HT-29 (cell line): Measurements from ENCODE around the gene SPATA3. TPM values are rescaled to one million over a fixed set of nuclear protein-coding genes. Genes with fewer than 3 reads are reported as not detected.
A peak's percentile ranks its signal among the peaks of the same experiment; 100 is the strongest.

Experiments used
- DNase-seq: peaks from one replicate; pipeline ENCODE4 v3.0.0-alpha.2; 2015; ENCODE audit warnings: low spot score
- total RNA-seq: library from RNA; depleted of rRNA; stranded (reverse); fragments of >200 nt; shearing (Covaris generic); gene quantifications from 2 replicates; pipeline ENCODE4 v1.2.3, GENCODE V29; 2014; rRNA removed

Gene SPATA3
- not detected in 2 replicates for total RNA-seq

DNA sequence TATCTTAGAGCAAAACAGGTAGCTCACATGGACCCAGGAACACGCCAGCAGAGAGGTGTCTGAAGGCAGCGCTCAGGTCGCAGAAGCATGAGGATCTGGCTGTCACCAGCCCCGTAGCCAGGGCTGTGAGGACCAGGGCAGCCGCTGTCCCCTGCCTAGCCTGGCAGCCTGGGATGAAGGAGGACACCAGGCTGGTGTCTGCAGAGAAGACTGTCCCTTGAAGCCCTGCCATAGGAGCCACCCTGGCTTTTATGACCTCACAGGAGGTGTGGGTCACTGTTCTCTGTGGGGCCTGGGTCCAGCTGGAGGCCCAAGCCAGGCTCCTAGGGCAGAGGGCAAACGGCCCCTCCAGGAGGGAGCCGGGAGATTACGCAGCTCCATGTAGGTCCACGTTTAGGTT lies at the start of gene SPATA3:
Gene SPATA3, plus strand, starts transcription at position 301 of the 400 bp plus-strand sequence. CDS start 113 bp downstream, outside the sequence.
- DNase-seq, result no peak

- DNase-seq, result no peak
Observed at GRCh38 chr2:230946429-230947234, 49.3 kb upstream of the SPATA3 start.

DNA sequence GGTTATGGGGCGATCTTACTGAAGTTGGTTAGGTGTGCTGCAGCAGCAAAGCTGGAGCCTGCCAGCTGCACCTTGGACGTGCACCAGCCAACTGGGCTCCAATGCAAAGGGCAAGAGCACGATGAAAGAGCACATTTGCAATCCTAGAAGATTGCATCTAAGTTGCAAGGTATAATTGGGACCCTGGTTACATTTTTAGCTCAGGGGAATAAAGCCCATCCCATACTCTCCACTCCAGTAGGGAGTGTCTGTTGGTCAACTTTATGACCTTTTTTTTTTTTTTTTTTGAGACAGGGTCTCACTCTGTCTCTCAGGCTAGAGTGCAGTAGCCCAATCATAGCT lies 48.7 kb upstream of the SPATA3 start:
- DNase-seq, result no peak

- no peak for DNase-seq
Observed at GRCh38 chr2:230947908-230948365, 48.0 kb upstream of the SPATA3 start.

DNA sequence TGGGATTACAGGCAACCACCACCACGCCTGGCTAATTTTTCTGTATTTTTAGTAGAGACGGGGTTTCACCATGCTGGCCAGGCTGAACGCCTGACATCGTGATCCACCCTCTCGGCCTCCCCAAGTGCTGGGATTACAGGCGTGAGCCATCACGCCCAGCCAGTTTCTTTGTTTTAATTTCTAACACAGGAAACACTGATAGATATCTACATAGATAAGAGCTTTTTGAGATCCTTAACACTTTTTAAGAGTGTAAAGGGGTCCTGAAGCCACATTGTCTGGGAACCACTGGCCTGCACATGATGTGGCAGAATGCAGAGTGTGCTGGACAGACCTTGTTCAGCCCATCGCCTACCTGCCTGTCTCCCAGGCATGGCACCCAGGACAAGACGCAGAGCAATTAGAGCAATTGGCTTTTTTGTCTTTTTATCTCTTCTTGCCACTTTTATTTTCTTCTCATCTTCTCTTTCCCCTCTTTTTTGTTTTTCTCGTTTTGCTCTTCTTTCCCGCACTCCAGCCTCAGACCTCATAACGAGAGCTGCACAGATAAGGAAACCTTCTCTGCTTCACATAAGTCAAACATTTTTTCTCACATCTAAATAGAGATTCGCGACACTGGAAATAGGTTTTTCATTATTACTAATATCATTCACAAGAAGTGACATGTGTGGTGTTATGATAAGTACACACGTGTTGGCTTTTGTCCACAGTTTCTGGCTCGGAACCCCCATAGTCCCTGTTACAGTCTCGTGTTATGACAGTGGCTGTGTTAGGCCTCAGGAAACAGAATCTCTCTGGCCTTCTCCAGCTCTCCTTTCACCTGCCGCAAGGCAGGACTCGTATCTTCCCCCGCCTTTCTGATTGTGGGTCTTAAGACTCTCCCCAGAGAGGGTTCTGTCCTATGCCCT lies 45.7 kb upstream of the SPATA3 start:
- no peak for DNase-seq

- no peak for DNase-seq
Observed at GRCh38 chr2:230950874-230951339, 45.0 kb upstream of the SPATA3 start.

GRCh38 chr2:230951396-230951795 lies 44.5 kb upstream of the SPATA3 start:
- no peak for DNase-seq

GRCh38 chr2:230952226-230952956 lies 43.5 kb upstream of the SPATA3 start:
- no peak for DNase-seq

GRCh38 chr2:230953845-230954244 lies 42.1 kb upstream of the SPATA3 start:
- DNase-seq, result no peak

DNA sequence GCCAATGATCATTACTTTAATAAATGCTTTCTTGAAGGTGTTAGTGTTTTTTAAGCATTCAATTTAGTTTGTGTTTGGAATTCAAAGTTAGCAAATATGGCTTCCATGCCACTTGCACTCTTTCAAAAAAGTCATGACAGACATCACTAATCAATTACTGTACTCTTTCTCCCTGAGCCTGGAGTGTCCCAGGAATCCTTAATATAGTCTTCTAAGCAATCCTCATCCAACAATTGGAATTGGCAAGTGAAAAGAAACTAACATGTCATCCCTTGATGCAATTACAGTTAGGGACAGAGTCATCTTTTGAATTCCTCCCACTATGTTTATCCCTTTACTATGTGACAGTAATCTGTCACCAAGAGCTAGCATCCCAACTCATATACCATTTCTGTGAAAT lies 41.2 kb upstream of the SPATA3 start:
- no peak for DNase-seq

DNA sequence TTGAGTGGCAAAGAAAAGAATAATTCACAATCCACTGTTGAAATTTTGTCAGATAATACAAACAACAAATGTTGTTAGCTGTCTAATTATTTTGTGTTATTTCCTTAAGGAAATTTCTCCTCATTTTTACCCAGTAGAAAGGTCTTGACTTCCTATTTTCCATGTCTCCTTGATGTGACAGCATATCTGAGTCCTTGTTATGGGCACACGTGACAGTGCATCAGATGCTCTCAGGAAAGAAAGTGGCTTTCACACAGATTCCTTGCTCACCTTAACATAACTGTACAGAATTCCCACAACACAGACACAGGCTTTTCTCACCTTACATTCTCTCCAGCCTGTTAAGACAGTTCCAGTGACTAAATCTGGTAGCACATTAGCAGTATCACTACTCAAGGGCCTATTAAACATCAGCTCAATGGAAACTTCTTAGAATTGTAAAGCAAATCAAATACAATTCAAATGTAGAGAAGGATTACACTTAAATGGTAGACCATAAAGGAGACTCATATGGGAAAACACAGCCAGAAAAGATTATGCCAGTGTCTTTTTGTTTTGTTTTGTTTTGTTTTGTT lies 40.7 kb upstream of the SPATA3 start:
- no peak for DNase-seq

GRCh38 chr2:230956827-230957755 lies 38.8 kb upstream of the SPATA3 start:
- peak; percentile 17 for DNase-seq

- DNase-seq, result no peak
Observed at GRCh38 chr2:230957756-230958391, 38.0 kb upstream of the SPATA3 start.

GRCh38 chr2:230958820-230959756 lies 36.8 kb upstream of the SPATA3 start:
- no peak for DNase-seq

GRCh38 chr2:230960026-230960425 lies 35.9 kb upstream of the SPATA3 start:
- no peak for DNase-seq

DNA sequence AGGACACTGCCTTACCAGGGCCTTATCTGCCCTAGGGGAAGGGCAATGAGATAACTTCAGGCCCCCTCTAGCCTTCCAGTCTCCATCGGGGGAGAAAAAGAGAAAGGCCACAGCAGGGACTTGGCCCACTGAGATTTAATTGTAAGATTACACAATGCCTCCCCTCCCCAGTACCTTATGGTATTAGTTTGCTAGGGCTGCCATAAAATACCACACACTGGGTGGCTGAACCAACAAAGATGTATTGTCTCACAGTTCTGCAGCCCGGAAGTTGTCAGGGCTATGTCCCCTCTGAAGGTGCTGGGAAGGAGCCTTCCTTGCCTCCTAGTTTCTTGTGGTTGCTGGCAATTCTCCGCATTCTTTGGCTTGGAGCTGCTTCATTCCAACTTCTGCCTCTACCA lies 34.8 kb upstream of the SPATA3 start:
- DNase-seq, result no peak

- no peak for DNase-seq
Observed at GRCh38 chr2:230964136-230964730, 31.7 kb upstream of the SPATA3 start.

DNA sequence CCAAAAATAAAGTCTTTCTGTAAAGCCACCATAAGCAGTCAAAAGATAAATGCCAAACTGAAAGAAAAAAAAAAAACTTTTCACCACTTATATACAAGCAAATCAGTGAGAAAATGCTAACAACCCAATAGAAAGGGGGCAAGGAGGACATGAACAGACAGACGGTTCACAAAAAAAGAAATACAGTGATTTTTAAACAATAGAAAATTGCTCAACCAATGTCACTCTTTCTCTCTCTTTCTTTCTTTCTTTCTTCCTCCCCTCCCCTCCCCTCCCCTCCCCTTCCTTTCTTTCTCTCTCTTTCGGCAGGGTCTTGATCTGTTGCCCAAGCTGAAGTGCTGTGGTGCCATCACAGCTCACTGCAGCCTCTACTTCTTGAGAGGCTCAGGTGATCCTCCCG lies 28.8 kb upstream of the SPATA3 start:
- no peak for DNase-seq
